ENCODE measurements around the gene SERPINA10. TPM values are rescaled to one million over a fixed set of nuclear protein-coding genes. Genes with fewer than 3 reads are reported as not detected.

Gene SERPINA10
- total and polyA plus RNA-seq, 10 of the 15 experiments (the other 5 are each of a cell fraction or from before 2014, with no cell fraction given): not detected

- no peaks in the 10 kb centered on the region for H3K36me3 ChIP-seq (ENCODE audit: control insufficient read depth in 2 of 2, insufficient read depth in 2 of 2, low read length in 1 of 2)
- FAIRE-seq (no peak), DNase-seq (ENCODE audit: low read depth, low spot score) (no peak), ATAC-seq (no peak)
- no peaks in the 10 kb centered on the region for H3K9me3 ChIP-seq (replicated peaks; ENCODE audit: control insufficient read depth, insufficient read depth, low read length)
- 19% methylated on average over 2 of the region's 2 CpGs for WGBS (ENCODE audit: insufficient coverage, insufficient replicate concordance, low lambda C conversion rate, missing lambda C conversion rate)
- no peak overlapping the region for H3K4me3 ChIP-seq
- H4K20me1 ChIP-seq (ENCODE audit: control insufficient read depth, insufficient read depth): no peaks in the 10 kb centered on the region
- H3K27ac ChIP-seq (ENCODE audit: control insufficient read depth, insufficient read depth): no peak overlapping the region
- BruUV-seq (replicated peaks): no TSS peak
- H3K27me3 ChIP-seq (replicated peaks in 1 of 2; ENCODE audit: control insufficient read depth in 2 of 2, insufficient read depth in 2 of 2, low read length in 1 of 2): no peaks in the 10 kb centered on the region
- CTCF ChIA-PET: no interaction called here
- SMC1A ChIA-PET (ENCODE audit: uncharacterized antibody, unreplicated experiment): no interaction called here
- H3K9ac ChIP-seq (ENCODE audit: control insufficient read depth, insufficient read depth, low read length): no peak overlapping the region
- no peak overlapping the region for H3K4me2 ChIP-seq (ENCODE audit: control insufficient read depth, insufficient read depth)
- RAD21 ChIA-PET (ENCODE audit: unreplicated experiment): no interaction called here
- in situ Hi-C loops (cut with MboI): no loop called here
- H3K4me1 ChIP-seq (ENCODE audit: control insufficient read depth, insufficient read depth, low read length): no peaks in the 10 kb centered on the region
- intact Hi-C loops (cut with micrococcal nuclease; ENCODE audit: unreplicated experiment): no loop called here
- no peak overlapping the region for H2AFZ ChIP-seq (ENCODE audit: control insufficient read depth, low read depth, low read length)
- H3K79me2 ChIP-seq (ENCODE audit: control insufficient read depth, insufficient read depth, low read length): no peaks in the 10 kb centered on the region
- POLR2A ChIA-PET: no interaction called here
- TF ChIP-seq TARDBP (IDR thresholded peaks at IDR 0.05; ENCODE audit: borderline replicate concordance) (no peak), NR2F1 (conservative IDR thresholded peaks at IDR 0.05) (no peak), PML (IDR thresholded peaks at IDR 0.05; ENCODE audit: low read length) (no peak), YBX1 (IDR thresholded peaks at IDR 0.05) (no peak), CREB1 (IDR thresholded peaks at IDR 0.05; ENCODE audit: low read depth) (no peak), PRDM15 (CRISPR knock-in tag; IDR thresholded peaks at IDR 0.05) (no peak), MTA2 (IDR thresholded peaks at IDR 0.05; ENCODE audit: low read depth) (no peak), EZH2 (IDR thresholded peaks at IDR 0.05; ENCODE audit: borderline replicate concordance, control insufficient read depth, low read depth, low read length) (no peak), POLR2AphosphoS5 (IDR thresholded peaks at IDR 0.05; ENCODE audit: low read length) (no peak), RELA (IDR thresholded peaks at IDR 0.05; ENCODE audit: borderline replicate concordance, partially characterized antibody) (no peak), SIN3A (IDR thresholded peaks at IDR 0.05; ENCODE audit: low read depth, low read length) (no peak), IRF5 (IDR thresholded peaks at IDR 0.05; ENCODE audit: borderline replicate concordance) (no peak), KLF5 (IDR thresholded peaks at IDR 0.05; ENCODE audit: partially characterized antibody) (no peak), ZNF274 (IDR thresholded peaks at IDR 0.05; ENCODE audit: insufficient read depth, insufficient read length) (no peak)
- TF ChIP-seq, protein P1, sequence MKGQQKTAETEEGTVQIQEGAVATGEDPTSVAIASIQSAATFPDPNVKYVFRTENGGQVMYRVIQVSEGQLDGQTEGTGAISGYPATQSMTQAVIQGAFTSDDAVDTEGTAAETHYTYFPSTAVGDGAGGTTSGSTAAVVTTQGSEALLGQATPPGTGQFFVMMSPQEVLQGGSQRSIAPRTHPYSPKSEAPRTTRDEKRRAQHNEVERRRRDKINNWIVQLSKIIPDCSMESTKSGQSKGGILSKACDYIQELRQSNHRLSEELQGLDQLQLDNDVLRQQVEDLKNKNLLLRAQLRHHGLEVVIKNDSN (IDR thresholded peaks at IDR 0.05; ENCODE audit: borderline replicate concordance, extremely low read length, insufficient read depth, low read depth, low read length): no peak
- TF ChIP-seq, protein P2, sequence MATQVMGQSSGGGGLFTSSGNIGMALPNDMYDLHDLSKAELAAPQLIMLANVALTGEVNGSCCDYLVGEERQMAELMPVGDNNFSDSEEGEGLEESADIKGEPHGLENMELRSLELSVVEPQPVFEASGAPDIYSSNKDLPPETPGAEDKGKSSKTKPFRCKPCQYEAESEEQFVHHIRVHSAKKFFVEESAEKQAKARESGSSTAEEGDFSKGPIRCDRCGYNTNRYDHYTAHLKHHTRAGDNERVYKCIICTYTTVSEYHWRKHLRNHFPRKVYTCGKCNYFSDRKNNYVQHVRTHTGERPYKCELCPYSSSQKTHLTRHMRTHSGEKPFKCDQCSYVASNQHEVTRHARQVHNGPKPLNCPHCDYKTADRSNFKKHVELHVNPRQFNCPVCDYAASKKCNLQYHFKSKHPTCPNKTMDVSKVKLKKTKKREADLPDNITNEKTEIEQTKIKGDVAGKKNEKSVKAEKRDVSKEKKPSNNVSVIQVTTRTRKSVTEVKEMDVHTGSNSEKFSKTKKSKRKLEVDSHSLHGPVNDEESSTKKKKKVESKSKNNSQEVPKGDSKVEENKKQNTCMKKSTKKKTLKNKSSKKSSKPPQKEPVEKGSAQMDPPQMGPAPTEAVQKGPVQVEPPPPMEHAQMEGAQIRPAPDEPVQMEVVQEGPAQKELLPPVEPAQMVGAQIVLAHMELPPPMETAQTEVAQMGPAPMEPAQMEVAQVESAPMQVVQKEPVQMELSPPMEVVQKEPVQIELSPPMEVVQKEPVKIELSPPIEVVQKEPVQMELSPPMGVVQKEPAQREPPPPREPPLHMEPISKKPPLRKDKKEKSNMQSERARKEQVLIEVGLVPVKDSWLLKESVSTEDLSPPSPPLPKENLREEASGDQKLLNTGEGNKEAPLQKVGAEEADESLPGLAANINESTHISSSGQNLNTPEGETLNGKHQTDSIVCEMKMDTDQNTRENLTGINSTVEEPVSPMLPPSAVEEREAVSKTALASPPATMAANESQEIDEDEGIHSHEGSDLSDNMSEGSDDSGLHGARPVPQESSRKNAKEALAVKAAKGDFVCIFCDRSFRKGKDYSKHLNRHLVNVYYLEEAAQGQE (IDR thresholded peaks at IDR 0.05; ENCODE audit: low read depth, low read length): no peak
Measured at GRCh38 chr14:94282991-94283723, 9.9 kb downstream of the SERPINA10 start.

Measured in GM12878 (cell line).